ENCODE measurements around the gene HERC5. TPM values are rescaled to one million over a fixed set of nuclear protein-coding genes. Genes with fewer than 3 reads are reported as not detected.

The HERC5 gene
- total RNA-seq, 6 donors from 2014 or later = 4.3 to 18.1 (median 9.8) TPM

- peaks cover 0 to 23% (median 5%) of the 10 kb centered on the region in 4 donors for H3K36me3 ChIP-seq
- peak overlapping the region; percentile 25 to 89 (median 80) for H3K4me3 ChIP-seq
- no peak for DNase-seq
- peak overlapping the region; percentile 84 to 94 (median 90) for H3K27ac ChIP-seq
- H3K4me1 ChIP-seq = peaks cover 12 to 34% (median 26%) of the 10 kb centered on the region in 4 donors
- ATAC-seq (ENCODE audit: low FRiP score in 2 of 2) = no peak
- no peak for TF ChIP-seq POLR2A (IDR thresholded peaks at IDR 0.05)
- TF ChIP-seq CTCF (IDR thresholded peaks at IDR 0.05) = no peak
- no peak for TF ChIP-seq EP300 (IDR thresholded peaks at IDR 0.05)
- no peak for TF ChIP-seq POLR2AphosphoS5 (IDR thresholded peaks at IDR 0.05)
- WGBS, 2 donors = 44 to 50% methylated on average over 2 of the region's 2 CpGs
- H3K9me3 ChIP-seq = no peaks in the 10 kb centered on the region
- H3K27me3 ChIP-seq = no peaks in the 10 kb centered on the region
Observed at GRCh38 chr4:88524171-88524570, 67.3 kb downstream of the HERC5 start.

DNA sequence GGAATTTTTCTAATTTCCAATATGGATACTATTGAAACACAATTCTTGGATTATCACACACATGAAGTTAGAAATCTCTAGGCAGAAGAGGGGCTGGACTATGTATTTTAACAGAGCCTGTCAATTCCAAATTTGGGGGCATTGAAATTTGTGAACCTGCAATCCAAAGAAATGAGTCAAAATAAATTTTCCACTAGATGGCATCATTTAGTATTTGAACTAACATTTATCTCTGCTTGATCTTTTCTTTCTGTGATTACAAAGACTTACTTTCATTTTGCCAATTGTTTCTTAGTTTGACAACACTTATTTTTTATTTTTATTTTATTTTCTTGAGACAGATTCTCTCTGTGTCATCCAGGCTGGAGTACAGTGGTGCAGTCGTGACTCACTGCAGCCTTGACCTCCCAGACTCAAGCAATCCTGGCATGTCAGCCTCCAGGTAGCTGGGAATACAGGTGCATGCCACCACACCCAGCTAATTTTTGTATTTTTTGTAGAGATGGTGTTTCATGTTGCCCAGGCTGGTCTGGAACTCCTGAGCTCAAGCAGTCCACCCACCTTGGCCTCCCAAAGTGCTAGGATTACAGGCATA is 69.4 kb downstream of the HERC5 start:
- Histone ChIP-seq H3K27ac (no peak overlapping the region), H3K36me3 (peaks cover 0 to 5% (median under 1%) of the 10 kb centered on the region in 4 donors), H3K4me3 (no peak overlapping the region), H3K27me3 (no peaks in the 10 kb centered on the region), H3K9me3 (no peaks in the 10 kb centered on the region), H3K4me1 (peaks cover 12 to 32% (median 26%) of the 10 kb centered on the region in 4 donors)
- TF ChIP-seq EP300 (IDR thresholded peaks at IDR 0.05) (no peak), CTCF (IDR thresholded peaks at IDR 0.05) (peak in 3 of 6 experiments; percentile 13 to 27 (median 20)), POLR2A (IDR thresholded peaks at IDR 0.05) (no peak), POLR2AphosphoS5 (IDR thresholded peaks at IDR 0.05) (no peak)
- no peak for DNase-seq
- 50 to 71% methylated on average over 1 of the region's 1 CpG for WGBS, 2 donors
- no peak for ATAC-seq (ENCODE audit: low FRiP score in 2 of 2)

DNA sequence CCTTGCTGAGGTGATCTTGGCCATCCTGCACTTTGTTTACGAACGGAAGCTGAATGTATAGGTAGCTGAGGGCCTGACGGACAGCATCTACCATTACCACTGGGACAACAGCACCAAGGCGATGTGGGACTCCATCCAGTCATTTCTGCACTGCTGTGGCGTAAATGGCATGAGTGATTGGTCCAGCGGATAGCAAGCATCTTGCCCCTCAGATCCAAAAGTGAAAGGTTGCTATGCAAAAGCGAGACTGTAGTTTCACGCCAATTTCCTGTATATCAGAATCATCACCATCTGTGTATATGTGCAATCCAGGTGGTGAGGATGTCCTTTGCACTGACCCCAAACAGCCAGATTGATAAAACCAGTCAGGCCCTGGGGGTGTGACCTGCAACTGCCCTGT is 70.9 kb downstream of the HERC5 start:
- WGBS, 2 donors = 80 to 89% methylated on average over 8 of the region's 8 CpGs
- TF ChIP-seq EP300 (IDR thresholded peaks at IDR 0.05) (no peak), CTCF (IDR thresholded peaks at IDR 0.05) (no peak), POLR2A (IDR thresholded peaks at IDR 0.05) (no peak), POLR2AphosphoS5 (IDR thresholded peaks at IDR 0.05) (no peak)

GRCh38 chr4:88528861-88529260 is 71.9 kb downstream of the HERC5 start:
- peaks cover 6 to 20% (median 15%) of the 10 kb centered on the region in 4 donors for H3K4me1 ChIP-seq
- 92 to 96% methylated on average over 3 of the region's 3 CpGs for WGBS, 2 donors
- ATAC-seq (ENCODE audit: low FRiP score in 2 of 2) = no peak

More for the DNA sequence above, 70.9 kb downstream of the HERC5 start:
- Histone ChIP-seq H3K9me3 (no peaks in the 10 kb centered on the region), H3K4me1 (peaks cover 7 to 20% (median 16%) of the 10 kb centered on the region in 4 donors), H3K27ac (no peak overlapping the region), H3K27me3 (no peaks in the 10 kb centered on the region), H3K36me3 (no peaks in the 10 kb centered on the region), H3K4me3 (no peak overlapping the region)
- DNase-seq = no peak
- no peak for ATAC-seq (ENCODE audit: low FRiP score in 2 of 2)

More at GRCh38 chr4:88528861-88529260, 71.9 kb downstream of the HERC5 start:
- H3K4me3 ChIP-seq = no peak overlapping the region
- no peaks in the 10 kb centered on the region for H3K9me3 ChIP-seq
- DNase-seq = no peak
- TF ChIP-seq CTCF (IDR thresholded peaks at IDR 0.05) = no peak
- no peaks in the 10 kb centered on the region for H3K27me3 ChIP-seq
- no peak overlapping the region for H3K27ac ChIP-seq
- no peaks in the 10 kb centered on the region for H3K36me3 ChIP-seq

Measured in upper lobe of left lung (tissue), 6 donors.